ENCODE measurements around the gene ZNF212. TPM values are rescaled to one million over a fixed set of nuclear protein-coding genes. Genes with fewer than 3 reads are reported as not detected.

The ZNF212 gene
- total RNA-seq, 3 donors from 2014 or later, result 4.3 to 12.4 (median 9.8) TPM

DNA sequence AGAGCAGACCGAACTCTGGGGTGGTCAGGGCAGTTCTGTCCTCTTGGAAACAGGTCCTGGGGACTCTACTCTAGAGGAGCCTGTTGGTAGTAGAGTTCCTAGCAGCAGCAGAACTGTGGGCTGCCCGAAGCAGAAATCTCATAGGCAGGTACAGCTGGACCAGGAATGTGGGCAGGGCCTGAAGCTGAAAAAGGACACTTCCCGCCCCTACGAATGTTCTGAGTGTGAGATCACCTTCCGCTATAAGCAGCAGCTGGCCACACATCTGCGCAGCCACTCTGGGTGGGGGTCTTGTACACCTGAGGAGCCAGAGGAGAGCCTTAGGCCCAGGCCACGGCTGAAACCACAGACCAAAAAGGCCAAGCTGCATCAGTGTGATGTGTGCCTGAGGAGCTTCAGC, 14.2 kb downstream of the ZNF212 start:
- Histone ChIP-seq H3K27ac (no peak overlapping the region), H3K4me1 (no peaks in the 10 kb centered on the region), H3K27me3 (no peaks in the 10 kb centered on the region), H3K9me3 (no peaks in the 10 kb centered on the region), H3K4me3 (no peak overlapping the region), H3K36me3 (peaks cover 4% of the 10 kb centered on the region)
- TF ChIP-seq, protein P1, sequence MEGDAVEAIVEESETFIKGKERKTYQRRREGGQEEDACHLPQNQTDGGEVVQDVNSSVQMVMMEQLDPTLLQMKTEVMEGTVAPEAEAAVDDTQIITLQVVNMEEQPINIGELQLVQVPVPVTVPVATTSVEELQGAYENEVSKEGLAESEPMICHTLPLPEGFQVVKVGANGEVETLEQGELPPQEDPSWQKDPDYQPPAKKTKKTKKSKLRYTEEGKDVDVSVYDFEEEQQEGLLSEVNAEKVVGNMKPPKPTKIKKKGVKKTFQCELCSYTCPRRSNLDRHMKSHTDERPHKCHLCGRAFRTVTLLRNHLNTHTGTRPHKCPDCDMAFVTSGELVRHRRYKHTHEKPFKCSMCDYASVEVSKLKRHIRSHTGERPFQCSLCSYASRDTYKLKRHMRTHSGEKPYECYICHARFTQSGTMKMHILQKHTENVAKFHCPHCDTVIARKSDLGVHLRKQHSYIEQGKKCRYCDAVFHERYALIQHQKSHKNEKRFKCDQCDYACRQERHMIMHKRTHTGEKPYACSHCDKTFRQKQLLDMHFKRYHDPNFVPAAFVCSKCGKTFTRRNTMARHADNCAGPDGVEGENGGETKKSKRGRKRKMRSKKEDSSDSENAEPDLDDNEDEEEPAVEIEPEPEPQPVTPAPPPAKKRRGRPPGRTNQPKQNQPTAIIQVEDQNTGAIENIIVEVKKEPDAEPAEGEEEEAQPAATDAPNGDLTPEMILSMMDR (IDR thresholded peaks at IDR 0.05), result no peak
- TF ChIP-seq POLR2A (IDR thresholded peaks at IDR 0.05) (no peak), POLR2AphosphoS5 (IDR thresholded peaks at IDR 0.05) (no peak)
- intact Hi-C loops (cut with DNase I; ENCODE audit: low total_unique reads), result no loop called here
- DNase-seq (ENCODE audit: low spot score in 2 of 2), result no peak

DNA sequence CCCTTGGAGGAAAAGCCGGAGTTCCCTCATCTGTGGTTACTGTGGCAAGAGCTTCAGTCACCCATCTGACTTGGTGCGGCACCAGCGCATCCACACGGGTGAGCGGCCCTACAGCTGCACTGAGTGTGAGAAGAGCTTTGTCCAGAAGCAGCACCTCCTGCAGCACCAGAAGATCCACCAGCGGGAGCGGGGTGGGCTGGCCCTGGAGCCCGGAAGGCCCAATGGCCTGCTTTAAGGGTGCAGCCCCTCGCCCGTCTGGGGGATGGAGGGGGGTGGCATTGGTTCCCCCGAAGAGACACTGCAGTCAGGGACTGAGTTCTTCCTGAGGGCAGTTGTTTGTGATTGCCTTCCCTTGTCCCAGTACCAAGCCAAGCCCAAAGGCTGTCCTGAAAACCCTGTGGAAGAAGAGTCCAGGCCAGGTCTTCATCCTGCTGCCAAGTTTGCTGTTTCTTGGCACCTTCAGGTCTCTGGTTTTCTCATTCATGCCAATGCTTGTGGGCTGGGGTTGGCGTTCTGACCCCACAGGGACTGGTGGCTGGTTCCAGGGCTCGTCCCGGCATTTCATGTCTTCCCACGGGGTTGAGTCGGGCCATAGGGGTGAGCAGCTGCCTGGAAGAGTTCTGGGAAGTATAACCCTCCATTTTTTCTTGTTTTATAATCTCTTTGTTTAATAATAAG, 14.9 kb downstream of the ZNF212 start:
- Histone ChIP-seq H3K4me3 (no peak overlapping the region), H3K27me3 (no peaks in the 10 kb centered on the region), H3K4me1 (no peaks in the 10 kb centered on the region), H3K36me3 (peaks cover 4% of the 10 kb centered on the region), H3K9me3 (no peaks in the 10 kb centered on the region), H3K27ac (no peak overlapping the region)
- intact Hi-C loops (cut with DNase I; ENCODE audit: low total_unique reads), result no loop called here
- TF ChIP-seq POLR2A (IDR thresholded peaks at IDR 0.05) (no peak), POLR2AphosphoS5 (IDR thresholded peaks at IDR 0.05) (no peak)
- TF ChIP-seq, protein P1 (IDR thresholded peaks at IDR 0.05), result no peak
- peak in 1 of 2 donors; percentile 41 for DNase-seq (ENCODE audit: low spot score in 2 of 2)

DNA sequence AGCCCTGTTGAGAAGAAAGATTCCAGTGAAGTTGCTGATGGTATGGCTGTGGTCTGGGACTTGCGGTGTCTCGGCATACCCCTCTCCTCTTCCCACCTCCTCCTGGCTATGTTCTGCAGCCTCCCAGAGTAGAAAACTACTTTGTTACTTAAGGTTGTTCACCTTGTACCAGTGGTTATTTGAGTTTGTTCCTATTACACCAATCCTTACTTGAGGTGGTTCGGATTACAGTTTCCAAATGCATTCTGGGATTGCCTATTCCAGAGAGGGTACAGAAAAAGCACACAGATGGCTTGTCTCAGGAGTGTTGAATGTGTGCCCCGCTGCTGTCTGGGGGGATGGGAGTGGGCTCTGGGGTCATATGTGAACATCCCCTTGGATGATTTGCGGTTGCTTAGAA, 15.7 kb downstream of the ZNF212 start:
- intact Hi-C loops (cut with DNase I; ENCODE audit: low total_unique reads), result no loop called here
- peaks cover 4% of the 10 kb centered on the region for H3K36me3 ChIP-seq

DNA sequence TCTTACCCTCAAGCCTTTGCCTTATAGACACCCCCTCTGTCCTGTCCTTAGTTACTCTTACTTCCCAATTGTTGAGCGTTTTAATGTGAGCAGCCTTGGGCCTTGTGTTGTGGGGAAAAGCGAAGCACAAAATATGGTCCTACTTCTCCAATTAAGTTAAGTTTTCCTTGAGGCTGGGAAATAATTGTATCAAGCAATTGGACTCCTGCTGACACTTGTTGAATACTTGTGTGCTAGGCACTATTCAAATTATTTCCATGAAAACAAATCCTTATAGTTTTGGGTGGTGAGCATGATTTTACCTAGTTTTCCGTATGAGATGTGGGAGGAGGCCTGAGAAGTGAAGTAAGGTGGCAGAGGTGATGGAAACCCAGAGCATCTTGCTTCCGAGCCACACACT, 17.1 kb downstream of the ZNF212 start:
- intact Hi-C loops (cut with DNase I; ENCODE audit: low total_unique reads), result no loop called here
- Histone ChIP-seq H3K27ac (no peak overlapping the region), H3K36me3 (peaks cover 4% of the 10 kb centered on the region), H3K9me3 (no peaks in the 10 kb centered on the region), H3K4me1 (no peaks in the 10 kb centered on the region), H3K27me3 (no peaks in the 10 kb centered on the region), H3K4me3 (no peak overlapping the region)
- no peak for DNase-seq (ENCODE audit: low spot score in 2 of 2)
- TF ChIP-seq POLR2A (IDR thresholded peaks at IDR 0.05) (no peak), POLR2AphosphoS5 (IDR thresholded peaks at IDR 0.05) (no peak)
- TF ChIP-seq, protein P1 (IDR thresholded peaks at IDR 0.05), result no peak

More for the DNA sequence above, 15.7 kb downstream of the ZNF212 start:
- H3K27me3 ChIP-seq, result no peaks in the 10 kb centered on the region
- H3K27ac ChIP-seq, result no peak overlapping the region
- DNase-seq (ENCODE audit: low spot score in 2 of 2), result no peak
- no peak overlapping the region for H3K4me3 ChIP-seq
- no peaks in the 10 kb centered on the region for H3K4me1 ChIP-seq
- TF ChIP-seq, protein P1 (IDR thresholded peaks at IDR 0.05), result no peak
- no peak for TF ChIP-seq POLR2A (IDR thresholded peaks at IDR 0.05)
- no peak for TF ChIP-seq POLR2AphosphoS5 (IDR thresholded peaks at IDR 0.05)
- no peaks in the 10 kb centered on the region for H3K9me3 ChIP-seq

DNA sequence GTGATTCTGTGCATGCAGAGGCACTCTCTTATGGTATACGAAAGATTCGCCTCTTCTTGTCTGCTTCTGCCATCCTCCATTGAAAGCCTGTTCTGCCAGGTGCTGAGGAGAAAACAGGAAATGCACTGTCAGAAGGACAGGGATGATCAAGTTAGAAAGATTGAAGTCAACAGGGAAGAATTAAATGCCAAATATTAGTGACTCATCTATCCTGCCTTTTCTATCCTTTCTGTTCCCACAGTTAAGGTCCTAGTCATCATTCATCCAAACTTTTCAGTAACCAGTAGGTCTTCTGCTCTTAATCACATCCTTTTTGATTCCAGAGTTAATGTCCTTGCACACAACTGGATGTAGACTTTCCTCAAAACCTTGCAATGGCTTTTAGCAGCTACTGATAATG, 17.7 kb downstream of the ZNF212 start:
- no peak for DNase-seq (ENCODE audit: low spot score in 2 of 2)
- peaks cover 4% of the 10 kb centered on the region for H3K36me3 ChIP-seq
- H3K4me1 ChIP-seq, result no peaks in the 10 kb centered on the region
- H3K4me3 ChIP-seq, result no peak overlapping the region
- no peak overlapping the region for H3K27ac ChIP-seq
- no peaks in the 10 kb centered on the region for H3K9me3 ChIP-seq
- TF ChIP-seq POLR2A (IDR thresholded peaks at IDR 0.05) (no peak), POLR2AphosphoS5 (IDR thresholded peaks at IDR 0.05) (no peak)
- TF ChIP-seq, protein P1 (IDR thresholded peaks at IDR 0.05), result no peak
- no peaks in the 10 kb centered on the region for H3K27me3 ChIP-seq
- intact Hi-C loops (cut with DNase I; ENCODE audit: low total_unique reads), result no loop called here

Data from breast epithelium (tissue), 4 donors.